ENCODE results near the gene B9D1.

The B9D1 gene

DNA sequence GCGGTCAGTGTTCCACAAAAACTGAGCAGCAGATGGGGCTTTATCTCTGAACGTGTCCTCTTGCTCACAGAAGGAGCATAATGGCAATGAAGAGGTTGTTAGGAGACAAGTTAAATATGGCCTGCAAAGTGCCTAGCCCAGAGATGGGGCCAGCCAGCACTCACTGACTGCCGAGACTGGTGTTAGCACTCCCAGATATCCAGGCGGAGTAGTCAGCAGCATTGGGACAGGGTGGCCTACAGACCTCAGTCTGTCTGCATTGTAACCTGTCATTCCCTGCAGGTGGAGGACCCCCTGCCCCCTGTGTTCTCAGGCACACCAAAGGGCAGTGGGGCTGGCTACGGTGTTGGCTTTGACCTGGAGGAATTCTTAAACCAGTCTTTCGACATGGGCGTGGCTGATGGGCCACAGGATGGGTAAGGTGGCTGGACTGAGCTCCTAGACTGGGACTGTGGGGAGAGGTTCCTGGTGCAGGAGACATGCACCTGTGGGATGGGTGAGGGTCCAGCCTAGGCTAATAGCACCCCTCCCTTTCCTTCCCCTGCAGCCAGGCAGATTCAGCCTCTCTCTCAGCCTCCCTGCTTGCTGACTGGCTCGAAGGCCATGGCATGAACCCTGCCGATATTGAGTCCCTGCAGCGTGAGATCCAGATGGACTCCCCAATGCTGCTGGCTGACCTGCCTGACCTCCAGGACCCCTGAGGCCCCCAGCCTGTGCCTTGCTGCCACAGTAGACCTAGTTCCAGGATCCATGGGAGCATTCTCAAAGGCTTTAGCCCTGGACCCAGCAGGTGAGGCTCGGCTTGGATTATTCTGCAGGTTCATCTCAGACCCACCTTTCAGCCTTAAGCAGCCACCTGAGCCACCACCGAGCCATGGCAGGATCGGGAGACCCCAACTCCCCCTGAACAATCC is 20.3 kb upstream of the B9D1 start:
- no peak overlapping the region for H3K27ac Mint-ChIP-seq
- peaks cover 35% of the 10 kb centered on the region for H3K36me3 Mint-ChIP-seq
- H3K4me1 Mint-ChIP-seq: peaks cover 15% of the 10 kb centered on the region
- DNase-seq (ENCODE audit: low spot score in 2 of 2): no peak
- no peaks in the 10 kb centered on the region for H3K9me3 Mint-ChIP-seq
- H3K4me3 Mint-ChIP-seq: no peak overlapping the region
- no peak for ATAC-seq

DNA sequence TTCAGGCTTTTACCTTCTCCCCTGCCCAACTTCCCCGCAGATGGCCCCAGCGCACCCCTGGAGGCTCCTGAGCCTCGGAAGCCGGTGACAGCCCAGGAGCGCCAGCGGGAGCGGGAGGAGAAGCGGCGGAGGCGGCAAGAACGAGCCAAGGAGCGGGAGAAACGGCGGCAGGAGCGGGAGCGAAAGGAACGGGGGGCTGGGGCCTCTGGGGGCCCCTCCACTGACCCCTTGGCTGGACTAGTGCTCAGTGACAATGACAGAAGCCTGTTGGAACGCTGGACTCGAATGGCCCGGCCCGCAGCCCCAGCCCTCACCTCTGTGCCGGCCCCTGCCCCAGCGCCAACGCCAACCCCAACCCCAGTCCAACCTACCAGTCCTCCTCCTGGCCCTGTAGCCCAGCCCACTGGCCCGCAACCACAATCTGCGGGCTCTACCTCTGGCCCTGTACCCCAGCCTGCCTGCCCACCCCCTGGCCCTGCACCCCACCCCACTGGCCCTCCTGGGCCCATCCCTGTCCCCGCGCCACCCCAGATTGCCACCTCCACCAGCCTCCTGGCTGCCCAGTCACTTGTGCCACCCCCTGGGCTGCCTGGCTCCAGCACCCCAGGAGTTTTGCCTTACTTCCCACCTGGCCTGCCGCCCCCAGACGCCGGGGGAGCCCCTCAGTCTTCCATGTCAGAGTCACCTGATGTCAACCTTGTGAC is 19.4 kb upstream of the B9D1 start:
- ATAC-seq (no peak), DNase-seq (ENCODE audit: low spot score in 2 of 2) (no peak)
- Mint-ChIP-seq H3K9me3 (no peaks in the 10 kb centered on the region), H3K4me3 (no peak overlapping the region), H3K4me1 (peaks cover 16% of the 10 kb centered on the region), H3K36me3 (peaks cover 40% of the 10 kb centered on the region), H3K27ac (no peak overlapping the region)

DNA sequence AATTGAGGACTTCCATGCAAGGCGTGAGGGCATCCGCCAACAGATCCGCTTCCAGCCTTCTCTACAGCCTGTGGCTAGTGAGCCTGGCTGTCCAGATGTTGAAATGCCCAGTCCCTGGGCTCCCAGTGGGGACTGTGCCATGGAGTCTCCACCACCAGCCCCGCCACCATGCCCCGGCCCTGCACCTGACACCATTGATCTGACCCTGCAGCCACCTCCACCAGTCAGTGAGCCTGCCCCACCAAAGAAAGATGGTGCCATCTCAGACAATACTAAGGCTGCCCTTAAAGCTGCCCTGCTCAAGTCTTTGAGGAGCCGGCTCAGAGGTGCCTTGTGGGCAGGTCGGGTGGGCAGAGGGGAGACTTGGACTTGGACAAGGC is 18.8 kb upstream of the B9D1 start:
- Mint-ChIP-seq H3K9me3 (no peaks in the 10 kb centered on the region), H3K4me1 (peaks cover 20% of the 10 kb centered on the region), H3K4me3 (no peak overlapping the region), H3K36me3 (peaks cover 40% of the 10 kb centered on the region), H3K27ac (no peak overlapping the region)
- ATAC-seq (no peak), DNase-seq (ENCODE audit: low spot score in 2 of 2) (no peak)

DNA sequence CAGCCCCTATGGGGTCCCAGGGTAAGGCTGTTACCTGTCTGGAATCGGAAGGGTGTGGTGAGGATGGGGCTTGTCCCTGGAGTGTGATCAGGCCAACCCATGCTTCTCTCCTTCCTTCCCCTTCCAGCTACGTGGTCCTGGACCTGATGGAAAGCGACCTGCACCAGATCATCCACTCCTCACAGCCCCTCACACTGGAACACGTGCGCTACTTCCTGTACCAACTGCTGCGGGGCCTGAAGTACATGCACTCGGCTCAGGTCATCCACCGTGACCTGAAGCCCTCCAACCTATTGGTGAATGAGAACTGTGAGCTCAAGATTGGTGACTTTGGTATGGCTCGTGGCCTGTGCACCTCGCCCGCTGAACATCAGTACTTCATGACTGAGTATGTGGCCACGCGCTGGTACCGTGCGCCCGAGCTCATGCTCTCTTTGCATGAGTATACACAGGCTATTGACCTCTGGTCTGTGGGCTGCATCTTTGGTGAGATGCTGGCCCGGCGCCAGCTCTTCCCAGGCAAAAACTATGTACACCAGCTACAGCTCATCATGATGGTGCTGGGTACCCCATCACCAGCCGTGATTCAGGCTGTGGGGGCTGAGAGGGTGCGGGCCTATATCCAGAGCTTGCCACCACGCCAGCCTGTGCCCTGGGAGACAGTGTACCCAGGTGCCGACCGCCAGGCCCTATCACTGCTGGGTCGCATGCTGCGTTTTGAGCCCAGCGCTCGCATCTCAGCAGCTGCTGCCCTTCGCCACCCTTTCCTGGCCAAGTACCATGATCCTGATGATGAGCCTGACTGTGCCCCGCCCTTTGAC is 18.2 kb upstream of the B9D1 start:
- ATAC-seq (no peak), DNase-seq (ENCODE audit: low spot score in 2 of 2) (no peak)
- peaks cover 25% of the 10 kb centered on the region for H3K4me1 Mint-ChIP-seq
- no peaks in the 10 kb centered on the region for H3K9me3 Mint-ChIP-seq
- H3K36me3 Mint-ChIP-seq: peaks cover 40% of the 10 kb centered on the region
- H3K4me3 Mint-ChIP-seq: no peak overlapping the region
- no peak overlapping the region for H3K27ac Mint-ChIP-seq

DNA sequence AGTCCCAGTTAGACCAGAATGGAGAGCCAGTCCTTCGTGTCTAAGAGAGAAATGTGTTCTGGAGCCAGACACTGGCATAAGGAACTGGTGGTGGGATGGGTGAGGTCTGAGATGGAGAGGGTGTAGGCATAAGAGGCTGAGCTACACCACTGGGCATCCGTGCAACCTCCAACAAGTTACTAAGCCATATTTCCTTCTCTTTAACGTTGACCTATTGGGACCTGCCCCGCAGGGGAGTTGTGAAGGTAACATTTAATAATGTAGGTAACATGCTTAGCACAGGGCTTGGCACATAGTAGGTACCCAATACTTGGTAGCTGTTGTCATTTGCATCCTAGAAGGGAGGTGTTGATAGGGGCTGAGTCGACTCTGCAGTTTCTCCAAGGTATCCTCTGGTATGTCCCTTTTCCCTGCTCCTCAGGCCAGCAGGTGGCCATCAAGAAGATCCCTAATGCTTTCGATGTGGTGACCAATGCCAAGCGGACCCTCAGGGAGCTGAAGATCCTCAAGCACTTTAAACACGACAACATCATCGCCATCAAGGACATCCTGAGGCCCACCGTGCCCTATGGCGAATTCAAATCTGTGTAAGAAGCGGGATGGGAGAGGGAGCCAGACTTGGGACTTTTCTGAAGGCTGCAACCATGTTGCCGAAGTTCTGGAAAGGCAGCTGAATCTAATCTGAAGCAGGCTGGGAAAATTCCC is 17.0 kb upstream of the B9D1 start:
- Mint-ChIP-seq H3K4me1 (peaks cover 25% of the 10 kb centered on the region), H3K27ac (peak overlapping the region; percentile 40), H3K4me3 (peak overlapping the region; percentile 99), H3K36me3 (peaks cover 38% of the 10 kb centered on the region), H3K9me3 (no peaks in the 10 kb centered on the region)
- ATAC-seq (no peak), DNase-seq (ENCODE audit: low spot score in 2 of 2) (peak in 1 of 2 donors; percentile 45)

DNA sequence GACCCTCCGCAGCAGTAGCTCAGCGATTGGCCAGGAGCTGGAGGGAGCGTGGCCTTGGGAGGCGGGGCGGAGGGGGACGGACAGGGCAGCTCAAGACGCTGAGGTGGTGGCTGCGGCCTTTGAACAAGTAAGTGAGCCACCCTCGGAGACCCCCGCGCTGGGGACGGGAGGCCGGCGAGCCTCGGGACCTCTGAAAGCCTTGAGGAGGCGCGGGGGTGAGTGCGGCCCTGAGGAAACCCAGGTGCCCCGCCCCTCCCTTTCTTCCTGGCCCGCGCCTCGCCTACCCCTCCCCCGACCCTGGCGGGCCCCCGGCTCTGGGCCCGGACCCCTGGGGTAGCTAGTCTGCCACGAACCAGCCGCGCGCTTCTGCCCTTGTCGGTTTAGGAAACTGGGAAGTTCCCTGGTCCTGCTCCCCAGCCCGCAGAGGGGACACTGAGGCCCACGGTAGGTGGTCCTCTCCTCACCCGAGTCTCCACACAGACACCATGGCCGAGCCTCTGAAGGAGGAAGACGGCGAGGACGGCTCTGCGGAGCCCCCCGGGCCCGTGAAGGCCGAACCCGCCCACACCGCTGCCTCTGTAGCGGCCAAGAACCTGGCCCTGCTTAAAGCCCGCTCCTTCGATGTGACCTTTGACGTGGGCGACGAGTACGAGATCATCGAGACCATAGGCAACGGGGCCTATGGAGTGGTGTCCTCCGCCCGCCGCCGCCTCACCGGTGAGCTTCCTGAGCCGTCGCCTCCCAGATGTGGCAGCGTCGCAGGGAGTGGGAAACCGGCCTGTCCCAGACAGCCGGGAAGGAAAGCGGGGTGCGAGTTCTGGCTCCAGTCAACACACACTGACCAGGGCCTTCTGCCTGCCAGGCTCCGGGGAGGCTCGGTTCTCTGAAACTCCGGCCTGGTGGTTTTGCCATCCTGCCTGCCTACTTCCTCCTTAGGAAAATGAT is 16.2 kb upstream of the B9D1 start, which contains the start of gene MAPK7:
MAPK7 (plus strand) TSS at position 83 of the 945 bp plus-strand sequence; CDS start at position 486, 403 bp downstream.
- Mint-ChIP-seq H3K36me3 (peaks cover 35% of the 10 kb centered on the region), H3K4me3 (peak within 1 kb of the TSS; percentile 99), H3K27ac (peak within 1 kb of the TSS; percentile 99), H3K4me1 (peaks cover 17% of the 10 kb centered on the region), H3K9me3 (no peaks in the 10 kb centered on the region)
- peak; percentile 5 for ATAC-seq
- DNase-seq (ENCODE audit: low spot score in 2 of 2): no peak

DNA sequence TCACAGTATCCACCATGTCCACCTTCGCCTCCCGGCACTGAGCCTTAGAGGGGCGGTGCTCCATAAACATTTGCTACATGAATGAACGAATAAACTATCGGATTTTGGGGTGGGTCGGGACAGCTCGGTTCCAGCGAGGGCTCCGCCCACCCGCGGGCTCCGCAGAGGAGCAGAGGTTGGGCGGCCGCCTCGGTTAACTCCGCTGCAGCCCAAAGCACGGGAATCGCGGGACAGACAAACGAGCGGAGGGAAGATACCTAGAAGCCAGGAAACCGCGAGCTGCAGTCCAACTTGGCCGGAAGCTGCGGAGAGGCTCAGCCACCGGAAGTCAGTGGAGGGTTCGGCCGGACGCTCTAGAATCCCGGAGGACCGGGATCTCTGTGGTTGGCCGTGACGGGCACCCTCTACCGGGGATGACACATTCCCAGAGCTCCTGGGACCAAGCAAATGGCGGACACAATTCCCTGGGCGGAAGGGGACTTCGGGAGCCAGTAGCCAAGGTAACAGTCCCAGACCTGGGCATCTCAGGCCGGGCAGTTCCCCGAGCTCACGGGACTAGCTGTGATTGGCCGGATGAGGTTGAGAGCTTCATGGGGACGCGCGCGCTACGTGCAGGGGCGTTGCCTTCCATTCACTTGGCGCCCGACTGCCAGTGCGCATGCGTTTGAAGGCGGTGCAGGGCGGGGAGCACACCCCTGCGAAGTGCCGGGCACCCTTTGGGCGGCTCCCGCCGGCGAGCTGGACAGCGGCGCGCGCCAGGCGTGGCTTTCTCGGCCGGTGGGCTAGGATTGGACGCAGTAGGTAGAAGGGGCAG is 15.3 kb upstream of the B9D1 start:
- DNase-seq (ENCODE audit: low spot score in 2 of 2) (peak; percentile 93 to 97), ATAC-seq (peak; percentile 97)
- peaks cover 30% of the 10 kb centered on the region for H3K36me3 Mint-ChIP-seq
- no peaks in the 10 kb centered on the region for H3K9me3 Mint-ChIP-seq
- H3K27ac Mint-ChIP-seq: peak overlapping the region; percentile 99
- peak overlapping the region; percentile 99 for H3K4me3 Mint-ChIP-seq
- peaks cover 17% of the 10 kb centered on the region for H3K4me1 Mint-ChIP-seq

DNA sequence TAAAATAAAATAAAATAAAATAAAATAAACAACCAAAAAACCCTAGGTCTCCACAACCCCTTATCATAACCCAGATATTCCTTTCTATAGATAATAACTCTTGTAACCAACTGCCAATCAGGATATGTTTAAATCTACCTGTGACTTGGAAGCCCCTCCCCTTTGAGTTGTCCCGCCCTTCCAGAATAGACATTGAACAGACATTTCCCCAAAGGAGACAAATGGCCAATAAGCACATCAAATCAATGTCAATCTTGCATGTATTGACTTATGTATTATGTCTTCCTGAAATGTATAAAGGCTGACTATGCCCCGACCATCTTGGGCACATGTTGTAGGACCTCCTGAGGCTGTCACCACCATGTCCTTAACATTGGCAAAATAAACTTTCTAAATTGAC is 14.3 kb upstream of the B9D1 start:
- no peak for ATAC-seq
- Mint-ChIP-seq H3K9me3 (no peaks in the 10 kb centered on the region), H3K4me3 (peak overlapping the region; percentile 99), H3K36me3 (peaks cover 21% of the 10 kb centered on the region), H3K27ac (peak overlapping the region; percentile 99), H3K4me1 (peaks cover 27% of the 10 kb centered on the region)
- no peak for DNase-seq (ENCODE audit: low spot score in 2 of 2)

DNA sequence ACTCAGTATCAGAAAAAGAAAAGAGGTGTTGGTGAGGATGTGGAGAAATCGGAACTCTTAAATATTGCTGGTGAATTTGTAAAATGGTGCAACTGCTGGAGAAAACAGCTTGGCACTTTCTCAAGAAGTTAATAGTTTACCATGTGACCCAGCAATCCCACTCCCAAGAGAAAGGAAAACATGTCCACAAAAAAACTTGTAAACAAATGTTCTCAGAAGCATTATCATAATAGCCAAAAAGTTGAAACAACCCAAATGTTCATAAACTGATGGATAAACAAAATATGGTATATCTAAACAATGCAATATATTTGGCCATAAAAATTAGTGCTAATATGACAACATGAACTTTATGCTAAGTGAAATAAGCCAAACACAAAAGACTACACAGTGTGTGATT is 13.2 kb upstream of the B9D1 start:
- peaks cover 21% of the 10 kb centered on the region for H3K36me3 Mint-ChIP-seq

DNA sequence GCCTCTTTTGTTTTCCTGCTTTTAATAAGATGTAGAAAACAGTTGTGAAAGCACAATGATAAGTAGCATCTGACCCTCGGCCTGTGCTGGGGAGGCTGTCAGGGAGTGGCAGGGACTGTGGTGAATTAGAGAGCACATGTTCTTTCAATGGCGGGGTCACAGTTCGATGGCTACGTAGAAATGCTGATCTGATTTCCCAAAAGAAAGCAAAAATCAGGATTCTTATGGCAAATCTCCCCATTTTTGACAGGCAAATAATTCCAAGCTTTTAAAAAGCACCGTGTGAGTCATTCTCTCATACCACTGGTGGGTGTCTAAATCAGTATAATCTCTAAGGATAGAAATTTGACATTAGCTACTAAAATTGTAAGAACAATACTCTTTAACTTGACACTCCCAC is 11.6 kb upstream of the B9D1 start:
- no peaks in the 10 kb centered on the region for H3K9me3 Mint-ChIP-seq
- no peak overlapping the region for H3K4me3 Mint-ChIP-seq
- peaks cover 51% of the 10 kb centered on the region for H3K4me1 Mint-ChIP-seq
- H3K36me3 Mint-ChIP-seq: peaks cover 15% of the 10 kb centered on the region
- DNase-seq (ENCODE audit: low spot score in 2 of 2) (no peak), ATAC-seq (no peak)
- H3K27ac Mint-ChIP-seq: no peak overlapping the region

More for the DNA sequence above, 13.2 kb upstream of the B9D1 start:
- Mint-ChIP-seq H3K4me3 (peak overlapping the region; percentile 20), H3K9me3 (no peaks in the 10 kb centered on the region), H3K4me1 (peaks cover 38% of the 10 kb centered on the region), H3K27ac (no peak overlapping the region)
- DNase-seq (ENCODE audit: low spot score in 2 of 2): no peak
- ATAC-seq: no peak

DNA sequence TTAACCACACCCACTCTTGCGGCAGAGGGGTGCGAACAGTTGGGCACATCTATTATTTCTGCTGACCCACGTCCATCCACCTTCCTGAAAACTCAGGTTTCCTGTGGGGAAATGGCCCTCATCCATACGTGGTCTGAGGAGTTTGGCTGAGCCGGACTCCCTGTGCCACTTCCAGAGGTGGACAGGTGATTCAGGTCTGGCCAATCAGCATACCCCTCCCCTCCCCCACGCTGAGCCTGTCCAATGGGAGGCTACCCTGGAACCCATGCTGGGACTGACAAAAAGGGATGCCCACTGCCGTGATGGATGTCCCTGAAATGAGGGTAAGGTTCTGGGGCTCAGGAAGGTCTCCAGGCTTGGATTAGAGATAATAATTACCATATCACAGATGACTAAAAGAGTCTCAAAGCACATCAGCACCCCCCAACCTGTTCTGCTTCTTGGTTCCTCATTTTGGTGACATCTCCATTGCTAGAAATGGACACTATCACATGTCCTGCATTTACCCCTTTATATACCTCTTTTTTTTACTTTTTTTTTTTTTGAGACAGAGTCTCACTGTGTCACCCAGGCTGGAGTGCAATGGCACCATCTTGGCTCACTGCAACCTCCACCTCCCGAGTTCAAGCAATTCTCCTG is 10.5 kb upstream of the B9D1 start:
- no peak for ATAC-seq
- no peak overlapping the region for H3K4me3 Mint-ChIP-seq
- H3K9me3 Mint-ChIP-seq: no peaks in the 10 kb centered on the region
- H3K36me3 Mint-ChIP-seq: peaks cover 7% of the 10 kb centered on the region
- peaks cover 57% of the 10 kb centered on the region for H3K4me1 Mint-ChIP-seq
- no peak overlapping the region for H3K27ac Mint-ChIP-seq
- no peak for DNase-seq (ENCODE audit: low spot score in 2 of 2)

DNA sequence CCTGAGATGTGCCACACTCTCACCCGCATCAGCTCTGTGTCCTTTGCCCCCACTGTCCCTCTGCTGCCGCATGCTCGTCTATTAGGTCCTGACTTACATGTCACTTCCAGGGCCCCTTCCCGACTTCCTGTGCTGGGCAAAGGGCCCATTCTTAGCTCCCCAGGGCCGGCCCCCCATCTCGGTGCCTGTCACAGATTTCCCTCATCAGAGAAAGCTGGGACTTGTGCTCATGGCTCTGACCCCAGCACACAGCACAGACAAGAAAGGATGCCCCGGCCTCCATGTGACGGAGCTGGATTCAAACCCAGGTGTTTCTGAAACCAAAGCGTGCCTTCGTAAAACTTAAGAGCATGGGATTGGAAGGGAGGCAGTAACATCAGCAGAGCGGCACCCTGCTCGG is 9.9 kb upstream of the B9D1 start:
- Mint-ChIP-seq H3K36me3 (peaks cover 2% of the 10 kb centered on the region), H3K4me1 (peaks cover 57% of the 10 kb centered on the region)

DNA sequence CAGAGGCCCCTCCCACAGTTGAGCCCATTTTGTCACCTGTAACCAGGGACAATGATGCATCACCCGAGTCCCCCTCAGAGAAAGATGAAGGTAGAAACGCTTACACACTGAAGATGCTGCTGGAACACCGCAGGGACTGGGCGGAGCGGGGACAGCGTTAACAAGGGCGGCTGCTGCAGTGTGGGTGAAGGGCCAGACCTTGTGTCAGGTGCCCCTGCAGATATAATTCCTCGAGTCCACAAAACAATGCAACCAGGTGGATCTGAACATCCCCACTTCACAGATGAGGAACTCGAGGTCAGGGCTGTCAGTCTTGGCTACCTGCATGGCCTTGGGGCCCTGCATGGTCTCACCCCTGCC is 9.5 kb upstream of the B9D1 start:
- no peak for DNase-seq (ENCODE audit: low spot score in 2 of 2)
- Mint-ChIP-seq H3K9me3 (no peaks in the 10 kb centered on the region), H3K4me1 (peaks cover 54% of the 10 kb centered on the region), H3K27ac (peak overlapping the region; percentile 37), H3K36me3 (no peaks in the 10 kb centered on the region), H3K4me3 (no peak overlapping the region)
- no peak for ATAC-seq

More for the DNA sequence above, 9.9 kb upstream of the B9D1 start:
- ATAC-seq: no peak
- DNase-seq (ENCODE audit: low spot score in 2 of 2): no peak
- H3K27ac Mint-ChIP-seq: no peak overlapping the region
- H3K9me3 Mint-ChIP-seq: no peaks in the 10 kb centered on the region
- no peak overlapping the region for H3K4me3 Mint-ChIP-seq
